HG03039 (cell line): ENCODE results near the gene STARD3NL.
A peak's percentile ranks its signal among the peaks of the same experiment; 100 is the strongest.
"Not testable (repeated sequence)": the region's sequence is repeated elsewhere in the genome, so short reads cannot be mapped to it uniquely, and the experiment has no call there.

Source experiments
- ATAC-seq: cut with Tn5 transposase; IDR thresholded peaks from one replicate; pipeline ENCODE4 v1.9.1; 2021; ENCODE audit warnings: mild to moderate bottlenecking, moderate library complexity; ENCODE audit not compliant: unreplicated experiment

STARD3NL gene

GRCh38 chr7:38217672-38218071, 39.6 kb downstream of the STARD3NL start:
- ATAC-seq, result no peak

- no peak for ATAC-seq
Measured at GRCh38 chr7:38220452-38220851, 42.4 kb downstream of the STARD3NL start.

- ATAC-seq, result peak; percentile 71
Measured at GRCh38 chr7:38222481-38223096, 44.5 kb downstream of the STARD3NL start.

- ATAC-seq, result no peak
Measured at GRCh38 chr7:38223306-38223705, 45.3 kb downstream of the STARD3NL start.

- ATAC-seq, result no peak
Measured at GRCh38 chr7:38224392-38224791, 46.3 kb downstream of the STARD3NL start.

- ATAC-seq, result no peak
Measured at GRCh38 chr7:38229386-38229785, 51.3 kb downstream of the STARD3NL start.

GRCh38 chr7:38229884-38230642, 52.0 kb downstream of the STARD3NL start:
- no peak for ATAC-seq

GRCh38 chr7:38232502-38233366, 54.7 kb downstream of the STARD3NL start:
- peak; percentile 68 for ATAC-seq

GRCh38 chr7:38234759-38235158, 56.7 kb downstream of the STARD3NL start:
- ATAC-seq, result not testable (repeated sequence)

GRCh38 chr7:38235606-38236005, 57.6 kb downstream of the STARD3NL start:
- ATAC-seq, result no peak

- ATAC-seq, result not testable (repeated sequence)
Measured at GRCh38 chr7:38239129-38239528, 61.1 kb downstream of the STARD3NL start.

- ATAC-seq, result no peak
Measured at GRCh38 chr7:38241071-38241470, 63.0 kb downstream of the STARD3NL start.

- no peak for ATAC-seq
Measured at GRCh38 chr7:38242814-38243213, 64.8 kb downstream of the STARD3NL start.

GRCh38 chr7:38243345-38243744, 65.3 kb downstream of the STARD3NL start:
- not testable (repeated sequence) for ATAC-seq

- no peak for ATAC-seq
Measured at GRCh38 chr7:38244516-38244915, 66.5 kb downstream of the STARD3NL start.

GRCh38 chr7:38245409-38245977, 67.4 kb downstream of the STARD3NL start:
- ATAC-seq, result no peak

GRCh38 chr7:38248069-38248567, 70.1 kb downstream of the STARD3NL start:
- no peak for ATAC-seq

- ATAC-seq, result not testable (repeated sequence)
Measured at GRCh38 chr7:38249849-38250248, 71.8 kb downstream of the STARD3NL start.

- no peak for ATAC-seq
Measured at GRCh38 chr7:38257350-38257677, 79.3 kb downstream of the STARD3NL start.

- ATAC-seq, result not testable (repeated sequence)
Measured at GRCh38 chr7:38259157-38259556, 81.1 kb downstream of the STARD3NL start.

- ATAC-seq, result not testable (repeated sequence)
Measured at GRCh38 chr7:38261601-38262000, 83.6 kb downstream of the STARD3NL start.
